K562 (cell line): ENCODE data around the gene RTL10. TPM values are rescaled to one million over a fixed set of nuclear protein-coding genes. Genes with fewer than 3 reads are reported as not detected.

Source experiments
- ATAC-seq: fragments of 200-7000 bp; cut with Tn5 transposase; 3 replicates; pipeline ENCODE4 v1.9.1; 2020; ENCODE audit warnings: moderate library complexity
- BruUV-seq: library from RNA; stranded (reverse); fragments of 400-500 nt; replicated peaks from 2 replicates; lab custom pipeline; 2021; lab: Mats Ljungman, UMichigan
- CTCF ChIA-PET: fragments of 300-600 bp; formaldehyde crosslinking; extraction: SDS; loops from one replicate; lab custom pipeline; 2021; ENCODE audit warnings: low intra/inter-chr PET ratio; lab: Yijun Ruan, JAX
- POLR2A ChIA-PET: fragments of 300-600, 350-650 bp; sonication (Branson Sonifier 250); formaldehyde crosslinking; extraction: SDS; loops from one replicate; lab custom pipeline; 2021; ENCODE audit warnings: antibody characterized with exemption, inconsistent platforms; lab: Yijun Ruan, JAX
- DNase-seq, 4 experiments: peaks; one replicate each; pipeline versions ENCODE4 v3.0.0 to v3.0.0-alpha.2; 2011 to 2018; ENCODE audit warnings: low spot score in 3 of 4, mixed read lengths in 3 of 4; ENCODE audit errors: extremely low read depth in 1 of 4
- FAIRE-seq: peaks from 2 replicates; lab custom pipeline; 2011; peaks lifted over from hg19 to GRCh38; lab: Jason Lieb, UNC
- H2AFZ ChIP-seq: 2 replicates; pipeline ENCODE4 v1.6.0; 2011; ENCODE audit warnings: low read depth, low read length, control low read depth, inconsistent platforms
- H3K27ac ChIP-seq: fragments of 200-600 bp; 3 replicates; pipeline ENCODE4 v1.8.0; 2011; ENCODE audit warnings: low read depth, mild to moderate bottlenecking, control low read depth, inconsistent platforms, low read length, moderate library complexity, mixed read lengths; ENCODE audit errors: extremely low read depth
- H3K27me3 ChIP-seq, 2 experiments: fragments of 300-600 bp in 1 of 2; 2 replicates in 1 of 2; 3 replicates in 1 of 2; pipeline versions ENCODE4 v1.6.0 to v1.8.0; 2011; ENCODE audit warnings: inconsistent platforms in 2 of 2, low read length in 2 of 2, mild to moderate bottlenecking in 1 of 2, mixed read lengths in 1 of 2, moderate library complexity in 1 of 2; ENCODE audit not compliant: control insufficient read depth in 2 of 2, insufficient read depth in 2 of 2
- H3K36me3 ChIP-seq: fragments of 300-600 bp; 3 replicates; pipeline ENCODE4 v1.8.0; 2011; ENCODE audit warnings: mild to moderate bottlenecking, low read length, inconsistent platforms; ENCODE audit not compliant: control insufficient read depth, insufficient read depth
- H3K4me1 ChIP-seq, 2 experiments: fragments of 200-600 bp in 1 of 2; replicated peaks in 1 of 2; 2 replicates in 1 of 2; 3 replicates in 1 of 2; pipeline versions ENCODE4 v1.5.1 to v1.8.0; 2011; ENCODE audit warnings: inconsistent platforms in 2 of 2, low read length in 2 of 2, mild to moderate bottlenecking in 1 of 2, mixed read lengths in 1 of 2, moderate library complexity in 1 of 2; ENCODE audit not compliant: control insufficient read depth in 2 of 2, insufficient read depth in 2 of 2
- H3K4me2 ChIP-seq: 2 replicates; pipeline ENCODE4 v1.6.1; 2011; ENCODE audit warnings: low read length, control low read depth, inconsistent platforms, mixed read lengths; ENCODE audit not compliant: insufficient read depth
- H3K4me3 ChIP-seq: fragments of 200-600 bp; sonication (generic), shearing (Covaris generic); 2 replicates; pipeline ENCODE4 v1.5.1; 2016; ENCODE audit warnings: control low read depth, inconsistent platforms
- H3K79me2 ChIP-seq: fragments of 200-600 bp; 3 replicates; pipeline ENCODE4 v1.8.0; 2011; ENCODE audit warnings: low read length, inconsistent platforms; ENCODE audit not compliant: control insufficient read depth, insufficient read depth
- H3K9ac ChIP-seq, 2 experiments: 2 replicates each; pipeline versions ENCODE4 v1.6.0 to v1.6.1; 2011; ENCODE audit warnings: low read depth in 2 of 2, low read length in 2 of 2, control low read depth in 1 of 2, inconsistent platforms in 1 of 2, mild to moderate bottlenecking in 1 of 2, mixed read lengths in 1 of 2; ENCODE audit not compliant: insufficient read depth in 1 of 2
- H3K9me1 ChIP-seq: one replicate; pipeline ENCODE4 v1.6.0; 2011; ENCODE audit warnings: inconsistent platforms, mild to moderate bottlenecking, low read length, moderate library complexity; ENCODE audit not compliant: control insufficient read depth, insufficient read depth
- H3K9me3 ChIP-seq: replicated peaks from 2 replicates; pipeline ENCODE4 v1.5.1; 2011; ENCODE audit warnings: low read depth, low read length, inconsistent platforms; ENCODE audit not compliant: control insufficient read depth, insufficient read depth
- H4K20me1 ChIP-seq: replicated peaks from 2 replicates; pipeline ENCODE4 v1.6.1; 2011; ENCODE audit warnings: low read length, inconsistent platforms, mixed read lengths; ENCODE audit not compliant: control insufficient read depth, insufficient read depth
- ATF1 ChIP-seq, 2 experiments: fragments of 450-650 bp in 1 of 2; IDR thresholded peaks; 2 replicates each; pipeline ENCODE4 v1.6.1; 2016; ENCODE audit warnings: missing compliant biosample characterization in 1 of 2, missing genetic modification characterization in 1 of 2
- CHD1 ChIP-seq: fragments of 200-600 bp; sonication (generic); IDR thresholded peaks from one replicate; pipeline ENCODE4 v1.6.1; 2012; ENCODE audit warnings: mild to moderate bottlenecking, moderate library complexity, low read length, inconsistent platforms
- HEY1 ChIP-seq: fragments of 250-450 bp; sonication (Bioruptor Pico); IDR thresholded peaks from 2 replicates; pipeline ENCODE4 v1.5.0; 2020; ENCODE audit warnings: mild to moderate bottlenecking, moderate library complexity, borderline replicate concordance
- KDM5B ChIP-seq: fragments of 200-600 bp; sonication (generic); IDR thresholded peaks from 2 replicates; pipeline ENCODE4 v1.6.1; 2012; ENCODE audit warnings: low read depth, mild to moderate bottlenecking, moderate library complexity, low read length, control low read depth, inconsistent platforms; ENCODE audit not compliant: insufficient replicate concordance
- PHF8 ChIP-seq: fragments of 200-600 bp; sonication (generic); IDR thresholded peaks from 2 replicates; pipeline ENCODE4 v1.6.1; 2012; ENCODE audit warnings: mixed run types, mild to moderate bottlenecking, inconsistent platforms, low read length, moderate library complexity, borderline replicate concordance
- RBM39 ChIP-seq: fragments of 200-400 bp; formaldehyde crosslinking; optimal IDR thresholded peaks from 2 replicates; pipeline ENCODE3; 2018; ENCODE audit warnings: low read depth, low read length
- SNRNP70 ChIP-seq: fragments of 200-400 bp; formaldehyde crosslinking; optimal IDR thresholded peaks from 2 replicates; pipeline ENCODE3; 2017; ENCODE audit warnings: low read depth, low read length
- SRSF3 ChIP-seq: fragments of 200-400 bp; formaldehyde crosslinking; IDR thresholded peaks from 2 replicates; pipeline ENCODE4 v1.6.1; 2016; ENCODE audit warnings: mild to moderate bottlenecking, low read length, moderate library complexity; ENCODE audit not compliant: insufficient read depth
- WGBS: fragments of 100-300 bp; shearing (Covaris generic); methylation state at CpG from one replicate; pipeline ENCODE4 v1.1.6; 2016; ENCODE audit warnings: low coverage, mixed read lengths; ENCODE audit not compliant: insufficient coverage; ENCODE audit errors: missing lambda C conversion rate; 5-methylcytosine and 5-hydroxymethylcytosine counted together
- in situ Hi-C: fragments of 300-500 bp; cut with MboI; formaldehyde crosslinking; loops from 4 replicates; pipeline ENCODE4 v1.15.0; 2018; ENCODE audit warnings: inconsistent platforms, mixed read lengths
- intact Hi-C: fragments of 100-400 bp; cut with micrococcal nuclease; formaldehyde crosslinking; loops from 2 replicates; pipeline ENCODE4 v1.14.2; 2022
- polyA plus RNA-seq, 8 experiments: library from polyadenylated mRNA; depleted of rRNA in 4 of 8; stranded (reverse) in 5 of 8; unstranded in 3 of 8; fragments of >200 nt; fragmentation: Nextera tagmentation in 2 of 8; fragmentation: Illumina TruSeq in 1 of 8; extraction: Ambion mirVana in 2 of 8; extraction: Trizol in 1 of 8; gene quantifications; 2 replicates each; pipeline versions ENCODE4 v1.2.1 to v1.2.3, GENCODE V29; 2011 to 2014; ENCODE audit warnings: inconsistent platforms in 1 of 8, missing spikeins in 1 of 8
- total RNA-seq, 7 experiments: library from RNA; depleted of rRNA in 6 of 7; stranded (reverse); fragments of >200 nt in 6 of 7; fragmentation: Illumina TruSeq in 2 of 7; extraction: Trizol in 2 of 7; gene quantifications; 2 replicates each; pipeline versions ENCODE4 v1.2.1 to v1.2.3, GENCODE V29; 2011 to 2021; ENCODE audit warnings: low replicate concordance in 1 of 7

Gene RTL10
- total and polyA plus RNA-seq, 9 of the 15 experiments (the other 6 are each of a cell fraction or from before 2014, with no cell fraction given), result 19.8 to 75.5 (median 32.5) TPM

DNA sequence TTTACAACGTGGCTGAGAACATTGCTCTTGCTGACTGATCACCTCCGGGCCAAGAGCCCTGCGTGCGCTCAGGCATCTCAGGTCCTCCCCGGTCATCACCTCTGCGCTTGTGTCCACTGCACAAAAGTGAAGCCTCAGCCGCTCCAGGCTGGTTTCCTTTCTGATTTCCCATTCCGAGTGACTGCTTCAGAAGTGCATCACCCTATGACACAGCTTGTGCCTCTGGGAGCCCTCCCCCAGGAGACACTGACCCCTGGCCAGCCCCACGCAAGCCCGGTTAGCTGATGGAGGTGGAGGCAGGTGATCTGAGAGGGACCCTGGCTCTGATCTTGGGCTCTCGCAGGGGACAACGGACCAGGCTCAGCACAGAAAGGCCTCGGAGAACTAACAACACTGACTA, 38.3 kb upstream of the RTL10 start:
- ChIA-PET CTCF (no interaction called here), POLR2A (interaction anchor here (0.7 to 11.1 kb wide), 4 partner anchors 8 to 912 kb away, joined by 3 to 141 read pairs (median 4); no protein-coding TSS in a partner anchor)
- 86% methylated on average over 13 of the region's 13 CpGs for WGBS
- peaks cover 12% of the 10 kb centered on the region for H3K9me1 ChIP-seq
- H3K9me3 ChIP-seq, result no peaks in the 10 kb centered on the region
- H3K79me2 ChIP-seq, result no peaks in the 10 kb centered on the region
- peak overlapping the region in 1 of 2 experiments; percentile 36; a peak in 2 of 4 replicates for H3K9ac ChIP-seq
- ATAC-seq, result no peak
- H2AFZ ChIP-seq, result no peak overlapping the region
- DNase-seq, result no peak
- H3K4me3 ChIP-seq, result no peak overlapping the region
- peaks cover 16% of the 10 kb centered on the region; the same call in 1 of the 3 replicates for H3K36me3 ChIP-seq
- intact Hi-C loops, result loop anchor here (5.0 kb wide), 2 partner anchors 136 to 161 kb away; no protein-coding TSS in a partner anchor
- no peak overlapping the region for H3K4me2 ChIP-seq
- no peak overlapping the region for H3K27ac ChIP-seq
- FAIRE-seq, result no peak
- in situ Hi-C loops, result no loop called here
- peaks cover 38% of the 10 kb centered on the region for H4K20me1 ChIP-seq
- peaks cover 24 to 70% of the 10 kb centered on the region in 2 experiments for H3K4me1 ChIP-seq
- TF ChIP-seq PHF8, result 0 out of 2 replicates have a peak, but pooled peaks have one; percentile 7
- TF ChIP-seq HEY1 (CRISPR knock-in tag), result no peak
- peak; percentile 57 for TF ChIP-seq SNRNP70
- TF ChIP-seq KDM5B, result peak; percentile 5
- TF ChIP-seq SRSF3, result 0 out of 2 replicates have a peak, but pooled peaks have one; percentile 26
- TF ChIP-seq RBM39, result peak; percentile 1
- TF ChIP-seq ATF1 (CRISPR knock-in tag; IDR thresholded peaks at IDR 0.05), result no peak
- TF ChIP-seq ATF1 (tag; IDR thresholded peaks at IDR 0.05), result no peak
- TF ChIP-seq CHD1, result no peak
- BruUV-seq, result no TSS peak
- H3K27me3 ChIP-seq, result no peaks in the 10 kb centered on the region
